ENCODE measurements around the gene PRKCZ.

The PRKCZ gene

DNA sequence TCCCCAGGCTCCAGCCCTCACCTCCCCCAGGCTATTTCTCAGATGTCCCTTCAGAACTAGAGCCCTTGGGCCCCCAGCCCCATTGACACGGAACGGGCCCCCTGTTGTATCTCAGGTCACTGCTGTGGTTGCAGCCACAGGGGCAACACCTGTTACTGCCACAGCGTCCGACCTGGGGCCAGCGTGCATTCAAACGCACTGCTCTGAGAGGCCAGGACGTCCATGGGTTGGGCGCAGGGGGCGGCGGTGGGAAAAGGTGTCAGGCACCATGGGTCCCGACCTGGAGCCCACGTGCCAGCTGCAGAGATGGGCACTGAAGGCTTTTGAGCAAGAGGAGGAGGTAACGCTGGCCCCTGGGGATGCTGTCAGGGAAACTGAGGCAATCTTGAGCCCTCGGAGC lies 131.1 kb downstream of the PRKCZ start:
- DNase-seq: no peak

DNA sequence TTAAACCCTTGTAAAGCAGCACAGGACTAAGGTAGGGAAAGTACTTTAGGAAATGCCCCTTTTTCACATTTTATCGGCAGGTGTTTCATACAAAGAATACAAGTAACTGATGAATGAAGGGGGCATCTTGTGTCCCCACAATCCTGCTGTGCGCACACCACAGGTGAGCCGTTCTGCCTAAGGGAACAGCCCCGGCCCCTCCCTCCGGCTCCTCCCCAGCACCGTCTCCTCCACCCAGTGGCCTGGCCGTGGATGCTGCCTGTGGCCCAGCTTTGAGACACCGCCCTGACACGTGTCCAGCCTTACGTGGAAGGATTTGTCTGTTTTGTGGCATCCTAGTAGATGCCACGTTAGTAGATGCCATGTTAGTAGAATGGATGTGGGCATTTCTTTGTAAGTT lies 131.5 kb downstream of the PRKCZ start:
- DNase-seq: no peak

DNA sequence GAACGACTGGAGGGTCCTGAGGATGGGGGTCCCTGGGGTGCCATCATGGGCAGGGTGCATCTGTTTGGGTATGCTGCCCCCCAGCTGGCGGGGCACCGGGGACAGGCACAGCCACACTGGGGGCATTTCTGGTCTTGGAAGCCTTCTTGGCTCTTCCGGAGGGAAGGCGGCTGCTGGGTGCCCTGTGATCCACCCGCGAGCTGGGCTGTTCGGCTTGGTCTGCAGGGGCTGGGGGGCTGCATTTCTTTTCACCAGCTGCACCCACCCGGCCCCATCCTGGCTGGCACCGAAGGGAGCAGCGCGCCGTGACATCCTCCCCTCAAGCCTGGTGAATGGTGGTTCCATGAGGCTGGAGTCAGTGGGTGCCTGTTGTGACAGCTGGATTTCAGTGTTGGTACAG lies 132.2 kb downstream of the PRKCZ start:
- no peak for DNase-seq

DNA sequence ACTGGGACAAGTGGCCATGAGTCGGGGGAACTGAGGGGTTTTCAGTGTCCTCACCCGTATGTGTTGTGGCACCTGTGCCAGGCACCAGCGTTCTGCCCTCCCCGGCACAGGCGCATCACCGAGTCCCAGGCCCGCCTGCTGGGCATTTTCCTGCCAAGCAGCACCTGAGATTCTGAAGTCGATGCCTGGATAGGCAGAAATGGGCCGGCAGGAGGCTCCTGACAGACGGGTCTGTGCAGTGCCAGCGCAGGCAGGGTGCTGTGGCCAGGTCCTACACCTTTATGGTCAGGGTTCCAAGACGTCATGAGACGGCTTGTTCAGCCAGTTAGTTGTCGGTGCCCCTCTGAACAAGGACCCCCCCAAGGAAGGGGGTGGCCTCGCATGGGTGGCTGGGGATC lies 133.7 kb downstream of the PRKCZ start:
- DNase-seq: no peak

DNA sequence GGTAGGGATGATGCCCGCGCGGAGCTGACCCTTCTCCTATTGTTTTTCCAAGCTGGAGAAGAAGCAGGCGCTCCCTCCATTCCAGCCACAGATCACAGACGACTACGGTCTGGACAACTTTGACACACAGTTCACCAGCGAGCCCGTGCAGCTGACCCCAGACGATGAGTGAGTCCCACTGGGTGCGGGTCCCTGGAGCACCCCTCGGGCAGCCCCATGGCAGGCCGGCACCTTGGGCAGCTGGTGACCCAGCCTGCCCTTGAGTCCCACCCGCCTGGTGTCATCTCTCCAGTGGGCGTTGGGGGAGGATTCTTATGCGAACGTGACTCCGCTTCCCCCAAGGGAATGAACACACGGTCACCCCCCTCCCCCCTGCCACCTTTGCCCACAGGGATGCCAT lies 134.3 kb downstream of the PRKCZ start:
- DNase-seq: no peak

DNA sequence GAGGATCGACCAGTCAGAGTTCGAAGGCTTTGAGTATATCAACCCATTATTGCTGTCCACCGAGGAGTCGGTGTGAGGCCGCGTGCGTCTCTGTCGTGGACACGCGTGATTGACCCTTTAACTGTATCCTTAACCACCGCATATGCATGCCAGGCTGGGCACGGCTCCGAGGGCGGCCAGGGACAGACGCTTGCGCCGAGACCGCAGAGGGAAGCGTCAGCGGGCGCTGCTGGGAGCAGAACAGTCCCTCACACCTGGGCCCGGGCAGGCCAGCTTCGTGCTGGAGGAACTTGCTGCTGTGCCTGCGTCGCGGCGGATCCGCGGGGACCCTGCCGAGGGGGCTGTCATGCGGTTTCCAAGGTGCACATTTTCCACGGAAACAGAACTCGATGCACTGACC lies 134.7 kb downstream of the PRKCZ start:
- no peak for DNase-seq

DNA sequence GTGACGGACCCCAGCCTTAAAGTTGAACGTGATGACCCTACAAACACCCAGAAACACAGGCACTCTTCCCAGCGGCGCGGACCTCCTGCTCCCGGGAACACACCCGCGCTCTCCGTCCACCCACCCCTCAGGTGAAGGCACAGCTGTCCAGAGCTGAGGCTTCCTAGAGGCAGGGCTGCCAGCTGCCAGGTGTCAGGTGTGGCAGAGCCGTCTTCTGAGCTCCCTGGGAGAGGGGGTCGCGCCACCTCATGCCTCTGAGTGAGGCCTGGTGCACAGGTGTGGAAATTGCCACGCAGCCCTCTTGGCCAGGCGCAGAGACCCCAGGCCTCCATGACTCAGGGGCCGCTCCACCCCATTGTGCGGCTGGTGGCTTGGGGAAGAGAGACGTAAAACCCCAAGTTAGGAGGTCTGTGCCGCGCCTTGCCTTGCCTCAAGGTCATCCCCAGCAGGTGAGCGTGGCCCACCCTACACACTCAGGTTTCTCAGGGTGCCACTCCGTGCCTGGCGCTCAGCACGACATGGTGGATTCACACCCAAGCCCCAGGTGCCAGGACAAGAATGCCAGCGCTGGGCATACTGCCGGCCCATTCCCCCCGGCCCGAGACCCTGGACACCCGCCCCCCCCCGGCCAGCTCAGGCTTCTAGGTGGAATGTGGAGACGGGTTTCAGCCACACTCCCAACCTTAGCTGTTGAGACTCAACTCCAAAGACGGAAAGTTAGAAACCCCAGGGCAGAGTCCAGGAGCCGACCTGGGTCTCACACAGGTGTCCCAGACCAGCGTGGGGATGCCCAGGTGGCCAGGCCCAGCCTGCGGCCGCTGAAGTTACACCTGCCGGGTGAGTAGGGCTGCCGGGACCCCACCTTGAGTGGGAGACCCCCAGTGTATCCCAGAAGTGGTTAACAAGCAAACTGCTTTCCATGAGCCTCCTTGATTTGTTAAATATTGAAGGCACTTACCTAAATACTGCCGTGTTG lies 136.0 kb downstream of the PRKCZ start:
- no peak for DNase-seq

DNA sequence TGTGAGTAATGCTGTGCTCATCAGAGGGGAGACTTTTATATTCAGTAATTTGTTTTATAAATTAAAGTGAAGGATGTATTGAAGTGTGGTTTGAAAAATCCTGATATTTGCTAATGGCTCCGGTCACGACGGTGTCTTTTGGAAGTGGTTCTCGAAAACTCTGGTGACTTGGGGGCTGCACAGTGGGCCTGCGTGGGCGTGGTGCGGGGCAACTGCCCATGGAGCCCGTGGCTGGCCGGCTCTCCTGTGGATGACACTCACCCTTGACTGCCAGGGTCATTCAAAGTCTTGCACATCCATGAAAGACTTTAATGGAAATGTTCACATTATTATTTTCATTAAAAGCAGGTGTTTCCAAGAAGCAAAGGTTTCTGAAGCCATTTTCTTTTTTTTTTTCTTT lies 136.7 kb downstream of the PRKCZ start:
- DNase-seq: no peak

DNA sequence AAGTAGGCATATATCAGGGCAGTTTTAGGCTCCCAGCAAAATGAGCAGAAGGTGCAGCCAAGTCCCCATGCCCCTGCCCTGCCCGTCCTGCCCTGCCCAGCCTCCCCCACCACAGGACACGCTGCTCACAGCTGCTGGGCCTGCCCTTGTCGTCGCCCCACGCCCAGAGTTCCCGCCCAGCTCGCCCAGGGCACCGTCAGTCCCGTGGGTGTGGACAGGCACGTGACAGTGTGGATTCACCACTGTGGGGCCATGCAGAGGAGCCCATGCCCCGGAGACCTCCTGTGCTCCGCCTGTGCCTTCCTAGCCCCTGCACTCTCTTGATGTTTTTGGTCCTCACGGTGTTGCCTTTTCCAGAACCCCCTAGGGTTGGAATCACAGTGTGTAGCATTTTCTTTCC lies 137.4 kb downstream of the PRKCZ start:
- no peak for DNase-seq

DNA sequence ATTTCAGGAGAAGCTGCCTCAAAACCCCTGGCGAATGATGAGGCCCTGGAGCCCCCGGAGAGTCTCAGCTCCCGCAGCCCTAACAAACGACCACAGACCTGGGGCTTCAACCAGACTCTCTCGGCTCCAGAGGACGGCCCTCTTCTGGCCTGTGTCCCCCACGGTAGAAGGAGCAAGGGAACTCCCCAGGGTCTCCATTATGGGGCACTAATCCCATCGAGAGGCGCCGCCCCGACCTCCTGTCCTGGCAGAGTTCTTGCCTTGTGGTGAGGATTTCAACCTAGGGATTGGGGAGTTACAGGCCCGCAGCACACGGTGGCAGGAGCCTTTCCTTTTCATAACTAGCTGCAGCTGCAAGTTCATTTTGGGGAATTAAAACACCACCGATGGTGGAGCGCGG lies 138.1 kb downstream of the PRKCZ start:
- no peak for DNase-seq

DNA sequence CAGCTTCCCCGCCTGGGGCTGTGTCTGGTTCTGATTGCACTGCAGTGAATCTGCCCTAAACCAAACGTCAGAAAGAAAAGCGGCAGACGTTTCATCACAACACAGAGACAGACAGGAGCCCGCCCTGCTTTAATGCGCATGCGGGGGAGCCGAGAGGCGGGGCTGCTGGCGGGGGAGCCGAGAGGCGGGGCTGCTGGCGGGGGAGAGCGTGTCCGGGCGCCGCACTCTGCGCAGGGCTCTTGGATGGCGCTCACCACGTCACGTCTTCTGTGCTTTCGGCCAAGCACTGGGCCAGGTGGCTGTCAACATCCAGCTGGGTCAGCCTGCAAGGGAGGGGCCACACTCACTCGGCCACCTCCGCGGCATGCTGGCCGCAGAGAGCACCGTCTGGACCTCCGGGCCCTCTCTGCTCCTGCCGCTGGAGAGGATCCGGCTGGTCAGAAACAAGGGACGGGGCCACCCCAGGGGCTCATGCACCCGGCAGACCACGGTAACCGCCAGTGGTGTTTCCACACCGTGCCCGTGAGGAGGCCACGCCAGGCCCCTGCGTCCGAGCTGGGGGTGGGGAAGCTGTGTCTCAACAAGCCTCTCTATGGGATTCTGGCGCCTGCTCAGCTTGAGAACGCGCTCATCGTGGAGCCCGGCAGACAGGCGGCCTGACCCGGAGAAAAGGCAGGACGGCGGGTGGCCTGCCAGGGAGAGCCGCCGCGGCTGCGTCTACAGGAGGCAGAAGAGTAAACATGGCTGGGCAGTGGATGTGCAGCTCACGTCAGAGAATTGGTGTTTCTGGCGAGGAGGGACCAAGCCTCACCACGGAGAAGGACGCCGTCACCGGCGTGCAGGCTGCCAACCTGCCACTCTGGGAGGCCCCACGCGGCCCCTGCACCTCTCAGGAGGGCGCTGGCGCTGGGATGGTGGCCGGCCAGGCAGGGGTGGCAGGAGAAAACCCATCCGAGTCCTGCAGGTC lies 139.5 kb downstream of the PRKCZ start:
- peak; percentile 93 for DNase-seq

DNA sequence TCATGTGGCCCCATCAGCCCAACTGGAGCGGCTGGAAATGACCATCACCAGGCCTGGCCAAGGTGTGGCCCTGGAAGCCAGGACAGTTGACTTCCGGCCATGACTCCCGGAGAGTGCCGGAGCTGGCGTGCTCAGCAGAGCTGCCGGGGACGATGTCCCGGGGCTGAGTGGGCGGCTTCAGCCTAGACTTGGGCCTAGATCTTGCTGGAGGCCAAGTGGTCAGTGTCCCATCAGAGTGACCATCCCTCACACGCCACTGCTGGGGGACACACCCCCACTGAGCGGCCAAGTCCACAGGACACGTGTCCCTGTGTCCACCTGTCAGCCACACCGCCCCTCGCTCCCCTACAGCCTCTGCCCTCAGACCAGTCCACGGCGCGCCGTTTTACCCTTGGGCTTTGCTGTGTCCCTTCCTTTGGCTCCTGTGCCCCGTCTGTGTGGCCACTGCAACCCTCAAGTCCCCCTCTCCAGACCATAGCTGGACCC lies 140.3 kb downstream of the PRKCZ start:
- no peak for DNase-seq

DNA sequence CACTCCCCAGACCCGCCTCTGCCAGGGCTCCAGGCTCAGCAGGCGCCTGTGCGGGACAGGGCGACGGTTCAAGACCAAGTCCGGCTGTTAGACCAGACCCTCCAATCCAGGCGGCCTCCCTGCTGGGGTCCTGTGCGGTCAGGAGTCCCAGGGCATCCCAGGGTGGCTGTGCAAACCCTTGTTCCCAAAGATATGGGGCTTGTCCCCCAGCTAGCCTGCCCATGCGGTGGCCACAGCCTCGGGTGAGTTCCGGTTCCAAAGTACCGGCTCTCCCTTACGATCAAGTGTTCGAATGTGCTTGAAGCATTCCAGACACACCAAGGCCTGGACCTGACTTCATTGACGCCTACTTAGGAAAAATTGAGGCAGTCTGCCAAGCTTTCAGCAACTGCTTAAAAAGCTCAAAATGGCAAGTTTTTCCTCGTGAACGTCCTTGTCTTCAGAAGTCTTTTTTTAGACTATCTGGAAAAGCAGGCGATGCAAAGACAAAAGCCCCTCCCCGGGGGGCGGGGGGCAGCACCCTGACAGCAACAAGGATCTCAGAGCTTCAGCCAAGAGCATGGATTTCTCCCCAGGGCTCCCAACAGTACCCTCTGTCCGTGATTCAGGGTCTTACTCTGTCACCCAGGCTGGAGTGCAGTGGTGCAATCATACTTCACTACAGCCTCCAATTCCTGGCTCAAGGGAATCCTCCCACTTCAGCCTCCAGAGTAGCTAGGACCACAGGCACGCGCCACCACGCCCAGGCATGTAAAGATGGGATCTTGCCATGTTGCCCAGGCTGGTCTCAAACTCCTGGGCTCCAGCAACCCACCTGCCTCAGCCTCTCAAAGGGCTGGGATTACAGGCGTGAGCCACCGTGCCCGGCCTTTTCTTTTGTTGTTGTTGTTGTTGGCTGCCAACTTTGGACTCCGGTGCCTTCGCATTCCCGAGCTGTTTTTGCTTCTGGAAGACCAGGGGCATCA lies 142.1 kb downstream of the PRKCZ start:
- peak; percentile 64 for DNase-seq

DNA sequence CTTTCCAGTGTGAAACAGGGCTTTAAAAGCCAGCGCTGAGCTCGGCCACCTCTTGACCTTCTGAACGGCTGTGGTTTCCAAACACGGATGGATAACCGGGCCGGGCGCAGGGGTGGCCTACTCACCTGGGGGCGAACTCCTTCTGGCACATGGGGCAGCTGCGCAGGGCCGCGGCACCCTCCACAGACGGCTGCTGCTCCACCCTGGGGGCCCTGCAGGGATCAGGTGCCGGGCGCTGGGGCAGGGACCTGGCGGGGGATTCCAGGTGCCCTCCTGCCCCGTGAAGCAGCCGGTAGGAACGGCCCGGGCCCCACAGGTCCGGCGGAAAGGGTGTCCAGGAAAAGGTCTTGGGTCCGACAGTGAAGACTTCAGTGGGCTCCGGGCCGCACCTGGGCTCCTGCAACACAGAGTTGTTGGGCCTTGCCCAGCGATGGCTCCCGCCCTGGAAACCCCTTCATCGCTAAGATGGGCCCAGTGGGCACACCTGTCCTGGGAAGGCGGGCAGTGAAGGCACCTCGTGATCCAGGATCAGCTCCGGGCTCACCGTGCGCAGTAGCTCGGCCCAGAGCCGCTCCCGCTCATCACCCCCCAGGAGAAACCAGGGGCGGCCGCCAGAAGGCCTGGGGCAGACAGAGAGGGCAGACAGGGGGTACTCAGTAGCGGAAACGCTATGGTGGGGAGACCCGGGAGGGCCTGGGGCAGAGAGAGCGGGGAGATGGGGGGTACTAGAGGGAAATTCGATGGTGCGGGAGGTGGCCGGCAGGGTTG lies 143.5 kb downstream of the PRKCZ start:
- DNase-seq: no peak

DNA sequence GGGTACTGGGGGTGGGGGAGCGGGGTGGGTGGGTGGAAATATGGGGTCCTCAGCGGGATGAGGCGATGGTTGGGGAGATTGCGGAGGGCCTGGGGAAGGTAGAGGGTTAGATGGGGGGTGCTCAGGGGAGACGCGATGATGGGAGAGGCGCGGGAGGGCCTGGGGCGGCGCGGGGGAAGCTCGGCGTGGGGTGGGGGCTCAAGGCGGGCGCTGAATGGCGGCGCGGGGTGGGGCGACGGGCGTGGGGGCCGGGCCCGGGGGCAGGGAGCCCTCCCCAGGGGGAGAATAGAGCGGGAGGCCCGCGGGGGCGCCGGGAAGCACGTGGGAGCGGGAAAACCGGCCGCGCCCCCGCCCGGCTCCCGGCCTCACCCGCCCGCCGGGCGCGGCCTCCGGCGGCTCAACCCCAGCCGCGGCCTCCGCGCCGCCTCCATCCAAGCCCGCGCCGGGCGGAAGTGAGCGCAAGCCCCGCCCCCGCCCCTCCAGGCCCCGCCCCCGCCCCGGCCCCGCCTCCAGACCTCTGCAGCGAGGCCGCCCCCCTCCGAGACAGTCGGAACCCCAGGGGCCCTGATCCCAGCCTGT lies 144.2 kb downstream of the PRKCZ start, which contains the start of gene FAAP20:
Gene FAAP20 (minus strand): TSS at position 454 of the 579 bp plus-strand sequence. CDS start 23 bp downstream, at position 431.
- DNase-seq: peak; percentile 72

DNA sequence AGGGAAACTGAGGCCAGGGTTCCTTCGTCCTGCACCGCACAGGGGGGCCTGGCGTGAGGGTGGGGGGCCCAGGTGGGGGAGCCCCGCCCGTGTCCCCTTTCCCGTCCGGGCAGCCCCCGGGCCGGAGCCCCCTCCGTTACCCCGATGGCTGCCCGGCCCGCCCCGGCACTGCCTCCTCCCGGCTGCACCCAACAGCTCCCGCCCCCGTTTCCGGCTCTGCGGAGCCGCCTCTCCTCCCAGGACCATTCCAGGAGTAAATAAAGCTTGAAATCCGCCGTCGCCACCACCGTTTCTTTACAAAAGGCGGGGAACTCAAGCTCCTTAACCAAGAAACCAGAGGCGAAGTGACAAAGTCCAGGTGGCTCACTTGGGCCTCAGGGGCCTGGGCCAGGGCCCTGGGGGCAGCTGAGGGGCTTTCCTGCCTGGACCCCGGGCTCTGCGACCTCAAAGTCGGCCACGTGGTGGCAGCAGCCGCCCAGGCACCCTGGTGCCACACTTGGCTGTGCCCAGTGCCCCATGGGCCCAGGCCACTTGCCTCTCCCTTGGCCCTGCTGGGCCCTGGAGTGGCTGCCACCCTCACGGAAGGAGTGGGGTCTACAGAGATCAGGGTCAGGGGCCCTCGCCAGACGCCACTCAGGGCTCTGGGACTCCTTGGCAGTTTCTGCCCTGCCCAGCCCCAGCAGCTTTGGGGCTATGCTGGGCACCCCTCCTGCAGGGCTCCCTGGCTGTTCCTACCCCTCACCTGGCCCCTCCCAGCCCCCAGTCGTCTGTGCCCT lies 144.9 kb downstream of the PRKCZ start:
- peak; percentile 87 for DNase-seq

DNA sequence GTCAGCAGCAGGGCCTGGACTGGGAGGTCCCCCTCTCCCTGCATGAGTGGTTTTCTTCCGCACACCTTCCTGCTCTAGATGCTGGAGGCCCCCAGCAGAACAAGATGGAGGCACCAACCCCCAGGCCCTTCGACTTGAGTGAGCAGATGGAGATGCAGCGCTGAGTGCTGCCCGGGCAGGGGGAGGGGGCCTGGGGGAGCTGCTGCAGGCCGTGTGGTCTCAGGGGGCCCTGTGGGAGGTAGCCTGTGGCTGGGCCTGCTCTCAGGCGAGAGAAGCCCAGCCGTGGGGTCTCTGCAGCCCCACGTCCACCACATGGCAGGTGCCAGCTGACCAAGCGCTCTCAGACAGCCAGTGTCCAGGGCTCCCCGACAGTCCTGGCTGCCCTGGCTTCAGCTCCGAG lies 145.6 kb downstream of the PRKCZ start:
- DNase-seq: no peak

DNA sequence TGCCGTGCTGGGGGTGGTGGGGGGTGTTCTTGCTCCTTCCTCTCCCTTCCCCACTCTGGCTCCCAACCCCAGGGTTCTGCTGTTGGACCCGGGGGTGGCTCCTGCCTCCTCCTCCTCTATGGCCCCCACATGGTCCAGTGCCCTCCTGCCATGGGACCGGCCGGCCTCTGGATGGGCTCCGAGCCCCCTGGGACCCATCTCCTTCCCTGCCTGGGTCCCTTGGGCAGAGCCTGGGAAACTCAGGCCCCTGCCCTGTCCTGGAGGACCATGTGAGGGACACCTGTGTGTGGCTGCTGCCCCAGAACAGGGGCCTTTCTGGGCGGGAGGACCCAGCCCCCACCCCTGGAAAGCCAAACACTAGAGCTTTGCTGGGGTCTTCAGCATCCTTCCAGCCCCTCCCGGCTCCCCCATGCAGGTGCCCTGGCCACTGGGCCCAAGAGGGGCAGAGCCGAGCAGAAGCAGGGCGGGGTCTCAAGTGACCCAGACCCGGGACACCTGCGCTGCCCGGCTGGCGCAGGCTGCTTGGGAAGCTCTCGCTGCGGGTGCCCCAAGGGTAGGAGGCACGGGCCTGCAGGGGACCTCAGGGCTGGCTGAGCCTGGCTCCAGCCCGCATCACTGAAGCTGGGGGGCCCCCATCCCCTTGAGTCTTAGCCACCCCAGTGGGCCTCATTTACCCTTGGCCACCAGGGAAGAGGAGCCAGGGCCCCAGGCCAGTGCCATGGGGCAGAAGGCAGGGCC lies 146.9 kb downstream of the PRKCZ start:
- DNase-seq: no peak

DNA sequence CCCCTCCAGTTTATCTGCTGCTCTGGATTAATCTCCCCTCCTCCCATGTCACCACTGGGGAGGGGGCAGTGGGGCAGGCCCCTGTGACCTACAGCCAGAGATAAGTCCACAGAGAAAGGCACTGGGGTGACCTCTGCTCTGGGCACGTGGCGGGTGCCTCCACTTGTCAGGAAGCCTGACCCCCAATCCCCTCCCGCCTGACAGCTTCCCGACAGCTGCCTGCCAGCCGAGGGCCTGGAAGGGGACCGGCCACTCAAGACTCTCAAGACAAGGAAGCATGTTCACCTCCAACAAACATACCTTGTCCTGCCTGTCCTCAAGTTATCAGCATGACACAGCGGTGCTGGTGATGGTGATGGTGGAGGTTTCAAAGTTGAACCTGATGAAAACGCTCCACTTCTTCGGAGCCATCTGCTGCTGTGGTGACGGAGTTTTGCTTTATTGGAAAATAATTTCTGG lies 147.5 kb downstream of the PRKCZ start:
- no peak for DNase-seq

Measured in fibroblast of skin of right biceps (primary cell).